D721Med (cell line): Measurements from ENCODE around the gene ZNRF2.
"Not testable (repeated sequence)": the region's sequence is repeated elsewhere in the genome, so short reads cannot be mapped to it uniquely, and the experiment has no call there.

Experiments used
- DNase-seq: peaks from one replicate; pipeline ENCODE4 v3.0.0; 2011; ENCODE audit warnings: low spot score; ENCODE audit not compliant: insufficient read length
- FAIRE-seq: peaks from 2 replicates; lab custom pipeline; 2011; peaks lifted over from hg19 to GRCh38; lab: Jason Lieb, UNC
- TF ChIP-seq, protein P1 (sequence below): IDR thresholded peaks from 2 replicates; pipeline ENCODE4 v1.5.1; 2012; ENCODE audit warnings: mild to moderate bottlenecking, control low read depth; ENCODE audit not compliant: insufficient read depth; ENCODE audit errors: missing control alignments

Gene ZNRF2

DNA sequence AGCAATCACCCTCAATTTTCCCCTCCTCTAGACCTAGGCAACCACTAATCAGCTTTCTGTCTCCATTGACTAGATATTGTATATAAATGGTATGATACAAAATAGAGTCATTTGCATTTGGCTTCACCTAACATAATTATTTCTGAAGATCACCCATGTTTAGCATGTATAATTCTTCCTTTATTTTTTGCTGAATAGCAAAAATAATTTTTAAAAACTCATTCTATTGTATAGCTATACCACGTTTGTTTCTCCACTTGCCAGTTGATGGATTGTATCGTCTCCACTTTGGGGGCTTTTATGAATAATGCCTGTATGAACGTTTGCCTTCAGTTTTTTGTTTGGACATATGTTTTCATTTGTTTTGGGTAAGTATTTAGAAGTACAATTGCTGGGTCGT is 95.3 kb downstream of the ZNRF2 start:
- no peak for DNase-seq
- TF ChIP-seq, protein P1, sequence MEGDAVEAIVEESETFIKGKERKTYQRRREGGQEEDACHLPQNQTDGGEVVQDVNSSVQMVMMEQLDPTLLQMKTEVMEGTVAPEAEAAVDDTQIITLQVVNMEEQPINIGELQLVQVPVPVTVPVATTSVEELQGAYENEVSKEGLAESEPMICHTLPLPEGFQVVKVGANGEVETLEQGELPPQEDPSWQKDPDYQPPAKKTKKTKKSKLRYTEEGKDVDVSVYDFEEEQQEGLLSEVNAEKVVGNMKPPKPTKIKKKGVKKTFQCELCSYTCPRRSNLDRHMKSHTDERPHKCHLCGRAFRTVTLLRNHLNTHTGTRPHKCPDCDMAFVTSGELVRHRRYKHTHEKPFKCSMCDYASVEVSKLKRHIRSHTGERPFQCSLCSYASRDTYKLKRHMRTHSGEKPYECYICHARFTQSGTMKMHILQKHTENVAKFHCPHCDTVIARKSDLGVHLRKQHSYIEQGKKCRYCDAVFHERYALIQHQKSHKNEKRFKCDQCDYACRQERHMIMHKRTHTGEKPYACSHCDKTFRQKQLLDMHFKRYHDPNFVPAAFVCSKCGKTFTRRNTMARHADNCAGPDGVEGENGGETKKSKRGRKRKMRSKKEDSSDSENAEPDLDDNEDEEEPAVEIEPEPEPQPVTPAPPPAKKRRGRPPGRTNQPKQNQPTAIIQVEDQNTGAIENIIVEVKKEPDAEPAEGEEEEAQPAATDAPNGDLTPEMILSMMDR: no peak
- FAIRE-seq: no peak

DNA sequence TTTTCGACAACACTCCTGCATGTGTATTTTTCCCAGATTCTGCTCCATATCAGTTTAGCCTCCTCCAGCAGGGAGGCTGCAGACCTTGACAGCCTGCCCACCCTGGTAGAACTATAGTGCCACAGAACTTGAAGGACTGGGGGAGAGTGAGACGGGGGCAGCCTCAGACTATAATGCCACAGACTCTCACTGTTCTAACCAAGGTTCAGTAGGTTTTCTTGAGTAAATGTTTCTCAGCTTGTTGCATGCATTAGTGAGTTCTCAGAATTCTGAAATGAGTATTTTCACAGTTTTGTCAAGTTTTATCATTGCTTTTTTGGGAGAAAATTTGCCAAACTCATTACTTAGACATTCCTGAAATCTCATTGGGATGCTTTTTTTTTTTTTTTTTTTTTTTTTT is 95.9 kb downstream of the ZNRF2 start:
- FAIRE-seq: no peak
- no peak for DNase-seq
- TF ChIP-seq, protein P1: no peak

DNA sequence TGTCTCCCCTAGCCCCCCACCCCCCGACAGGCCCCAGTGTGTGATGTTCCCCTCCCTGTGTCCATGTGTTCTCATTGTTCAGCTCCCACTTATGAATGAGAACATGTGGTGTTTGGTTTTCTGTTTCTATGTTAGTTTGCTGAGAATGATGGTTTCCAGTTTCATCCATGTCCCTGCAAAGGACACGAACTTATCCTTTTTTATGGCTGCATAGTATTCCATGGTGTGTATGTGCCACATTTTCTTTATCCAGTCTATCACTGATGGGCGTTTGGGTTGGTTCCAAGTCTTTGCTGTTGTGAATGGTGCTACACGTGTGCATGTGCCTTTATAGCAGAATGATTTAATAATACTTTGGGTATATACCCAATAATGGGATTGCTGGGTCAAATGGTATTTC is 96.4 kb downstream of the ZNRF2 start:
- not testable (repeated sequence) for FAIRE-seq

DNA sequence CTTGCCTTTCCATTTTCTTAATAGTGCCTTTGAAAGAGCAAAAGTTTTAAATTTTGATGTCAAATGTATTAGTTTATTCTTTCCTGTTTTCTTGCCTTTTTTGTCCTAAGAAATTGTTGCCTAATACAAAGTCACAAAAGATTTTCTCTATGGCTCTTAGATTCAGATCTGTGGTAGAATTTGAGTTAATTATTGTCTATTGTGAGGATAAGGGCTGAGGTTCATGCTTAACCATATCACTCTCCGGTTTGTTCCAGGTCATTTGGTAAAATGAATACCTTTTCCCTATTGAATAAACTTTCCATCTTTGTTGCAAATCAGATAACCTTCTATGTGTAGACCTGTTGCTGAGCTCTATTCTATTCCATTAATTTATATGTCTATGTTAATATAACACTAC is 98.2 kb downstream of the ZNRF2 start:
- DNase-seq (no peak), FAIRE-seq (no peak)
- TF ChIP-seq, protein P1: no peak

More for the DNA sequence above, 96.4 kb downstream of the ZNRF2 start:
- not testable (repeated sequence) for DNase-seq

DNA sequence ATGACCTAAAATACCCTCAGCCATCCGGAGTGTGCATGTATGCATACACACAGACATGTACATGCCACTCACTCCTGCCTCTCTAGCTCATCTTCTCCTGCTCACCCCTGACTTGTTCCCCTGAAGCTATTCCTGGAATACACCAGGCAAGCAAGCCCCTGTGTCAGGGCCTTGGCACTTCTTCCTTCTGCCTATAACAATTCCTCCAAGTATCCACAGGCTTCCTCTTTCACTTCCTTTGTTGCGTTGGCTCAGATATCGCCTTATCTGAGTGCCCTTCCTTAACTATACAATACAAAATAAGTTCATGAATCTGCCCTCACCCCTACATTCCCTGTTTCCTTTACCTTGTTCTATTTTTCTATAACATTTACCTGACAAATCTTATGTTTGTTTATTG is 105.4 kb downstream of the ZNRF2 start:
- TF ChIP-seq, protein P1: no peak
- FAIRE-seq (no peak), DNase-seq (no peak)

DNA sequence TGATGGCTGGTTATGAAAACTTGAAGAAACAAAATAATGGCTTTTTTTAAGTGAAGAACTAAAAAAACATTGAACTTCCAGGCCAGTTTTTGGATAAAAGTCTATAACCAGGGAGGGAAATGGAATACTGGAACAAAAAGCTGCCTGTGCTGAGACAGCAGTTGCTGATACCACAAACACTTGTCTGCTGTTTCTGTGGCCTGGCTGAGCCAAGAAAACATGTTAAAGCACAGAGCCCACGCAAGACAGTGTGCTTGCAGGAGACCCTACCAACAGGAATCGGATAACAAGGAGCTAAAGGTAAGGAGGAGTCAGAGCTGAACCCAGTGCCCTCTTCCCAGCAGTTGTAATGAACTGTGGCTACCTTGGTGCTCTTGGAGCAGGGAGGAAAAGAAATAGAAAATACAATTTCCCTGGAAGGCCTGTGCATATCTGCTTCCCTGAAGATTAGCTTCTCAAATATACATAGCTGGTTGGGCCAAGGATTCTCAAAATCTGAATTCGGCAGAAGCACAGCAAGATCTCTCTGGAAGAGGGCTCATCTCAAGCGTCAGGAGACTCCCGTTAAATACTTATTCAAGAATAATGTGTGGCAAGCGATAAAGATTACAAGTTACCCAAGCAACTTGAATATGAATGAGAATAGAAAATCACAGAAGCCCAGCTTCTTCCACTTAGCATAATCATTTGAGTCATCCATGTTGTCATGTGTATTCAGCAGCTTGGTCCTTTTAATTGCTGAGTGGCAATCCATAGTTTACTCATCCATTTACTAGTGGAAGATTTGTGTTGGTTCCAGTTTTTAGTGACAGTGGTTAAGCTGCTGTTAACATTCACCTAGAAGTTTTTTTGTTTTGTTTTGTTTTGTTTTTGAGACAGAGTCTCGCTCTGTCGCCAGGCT is 106.6 kb downstream of the ZNRF2 start:
- TF ChIP-seq, protein P1: no peak
- FAIRE-seq (no peak), DNase-seq (no peak)

DNA sequence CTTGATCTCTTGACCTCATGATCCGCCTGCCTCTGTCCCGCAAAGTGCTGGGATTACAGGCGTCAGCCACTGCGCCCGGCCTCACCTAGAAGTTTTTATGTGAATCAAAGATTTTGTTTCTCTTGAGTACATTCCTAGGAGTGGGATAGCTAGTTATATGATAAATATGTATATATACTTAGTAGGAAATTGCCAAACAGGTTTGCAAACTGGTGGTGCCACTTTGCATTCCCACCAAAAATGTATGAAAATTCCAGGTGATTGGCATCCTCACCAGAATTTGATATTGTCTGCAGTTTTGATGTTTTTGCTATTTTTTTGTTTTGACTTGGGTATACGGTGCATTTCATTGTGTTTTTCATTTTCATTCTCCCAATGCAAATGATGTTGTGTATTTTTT is 107.4 kb downstream of the ZNRF2 start:
- TF ChIP-seq, protein P1: no peak
- no peak for DNase-seq
- no peak for FAIRE-seq
